K562 (cell line): ENCODE measurements around the gene LEAP2. TPM values are rescaled to one million over a fixed set of nuclear protein-coding genes. Genes with fewer than 3 reads are reported as not detected.

Source experiments
- ATAC-seq: fragments of 200-7000 bp; cut with Tn5 transposase; 3 replicates; pipeline ENCODE4 v1.9.1; 2020; ENCODE audit warnings: moderate library complexity
- BruUV-seq: library from RNA; stranded (reverse); fragments of 400-500 nt; replicated peaks from 2 replicates; lab custom pipeline; 2021; lab: Mats Ljungman, UMichigan
- CTCF ChIA-PET: fragments of 300-600 bp; formaldehyde crosslinking; extraction: SDS; loops from one replicate; lab custom pipeline; 2021; ENCODE audit warnings: low intra/inter-chr PET ratio; lab: Yijun Ruan, JAX
- POLR2A ChIA-PET: fragments of 300-600, 350-650 bp; sonication (Branson Sonifier 250); formaldehyde crosslinking; extraction: SDS; loops from one replicate; lab custom pipeline; 2021; ENCODE audit warnings: antibody characterized with exemption, inconsistent platforms; lab: Yijun Ruan, JAX
- DNase-seq, 4 experiments: peaks; one replicate each; pipeline versions ENCODE4 v3.0.0 to v3.0.0-alpha.2; 2011 to 2018; ENCODE audit warnings: low spot score in 3 of 4, mixed read lengths in 3 of 4; ENCODE audit errors: extremely low read depth in 1 of 4
- FAIRE-seq: peaks from 2 replicates; lab custom pipeline; 2011; peaks lifted over from hg19 to GRCh38; lab: Jason Lieb, UNC
- H2AFZ ChIP-seq: 2 replicates; pipeline ENCODE4 v1.6.0; 2011; ENCODE audit warnings: low read depth, low read length, control low read depth, inconsistent platforms
- H3K27ac ChIP-seq: fragments of 200-600 bp; 3 replicates; pipeline ENCODE4 v1.8.0; 2011; ENCODE audit warnings: low read depth, mild to moderate bottlenecking, control low read depth, inconsistent platforms, low read length, moderate library complexity, mixed read lengths; ENCODE audit errors: extremely low read depth
- H3K27me3 ChIP-seq, 2 experiments: fragments of 300-600 bp in 1 of 2; 2 replicates in 1 of 2; 3 replicates in 1 of 2; pipeline versions ENCODE4 v1.6.0 to v1.8.0; 2011; ENCODE audit warnings: inconsistent platforms in 2 of 2, low read length in 2 of 2, mild to moderate bottlenecking in 1 of 2, mixed read lengths in 1 of 2, moderate library complexity in 1 of 2; ENCODE audit not compliant: control insufficient read depth in 2 of 2, insufficient read depth in 2 of 2
- H3K36me3 ChIP-seq: fragments of 300-600 bp; 3 replicates; pipeline ENCODE4 v1.8.0; 2011; ENCODE audit warnings: mild to moderate bottlenecking, low read length, inconsistent platforms; ENCODE audit not compliant: control insufficient read depth, insufficient read depth
- H3K4me1 ChIP-seq, 2 experiments: fragments of 200-600 bp in 1 of 2; replicated peaks in 1 of 2; 2 replicates in 1 of 2; 3 replicates in 1 of 2; pipeline versions ENCODE4 v1.5.1 to v1.8.0; 2011; ENCODE audit warnings: inconsistent platforms in 2 of 2, low read length in 2 of 2, mild to moderate bottlenecking in 1 of 2, mixed read lengths in 1 of 2, moderate library complexity in 1 of 2; ENCODE audit not compliant: control insufficient read depth in 2 of 2, insufficient read depth in 2 of 2
- H3K4me2 ChIP-seq: 2 replicates; pipeline ENCODE4 v1.6.1; 2011; ENCODE audit warnings: low read length, control low read depth, inconsistent platforms, mixed read lengths; ENCODE audit not compliant: insufficient read depth
- H3K4me3 ChIP-seq: fragments of 200-600 bp; sonication (generic), shearing (Covaris generic); 2 replicates; pipeline ENCODE4 v1.5.1; 2016; ENCODE audit warnings: control low read depth, inconsistent platforms
- H3K79me2 ChIP-seq: fragments of 200-600 bp; 3 replicates; pipeline ENCODE4 v1.8.0; 2011; ENCODE audit warnings: low read length, inconsistent platforms; ENCODE audit not compliant: control insufficient read depth, insufficient read depth
- H3K9ac ChIP-seq, 2 experiments: 2 replicates each; pipeline versions ENCODE4 v1.6.0 to v1.6.1; 2011; ENCODE audit warnings: low read depth in 2 of 2, low read length in 2 of 2, control low read depth in 1 of 2, inconsistent platforms in 1 of 2, mild to moderate bottlenecking in 1 of 2, mixed read lengths in 1 of 2; ENCODE audit not compliant: insufficient read depth in 1 of 2
- H3K9me1 ChIP-seq: one replicate; pipeline ENCODE4 v1.6.0; 2011; ENCODE audit warnings: inconsistent platforms, mild to moderate bottlenecking, low read length, moderate library complexity; ENCODE audit not compliant: control insufficient read depth, insufficient read depth
- H3K9me3 ChIP-seq: replicated peaks from 2 replicates; pipeline ENCODE4 v1.5.1; 2011; ENCODE audit warnings: low read depth, low read length, inconsistent platforms; ENCODE audit not compliant: control insufficient read depth, insufficient read depth
- H4K20me1 ChIP-seq: replicated peaks from 2 replicates; pipeline ENCODE4 v1.6.1; 2011; ENCODE audit warnings: low read length, inconsistent platforms, mixed read lengths; ENCODE audit not compliant: control insufficient read depth, insufficient read depth
- FOXM1 ChIP-seq, 2 experiments: fragments of 450-650 bp in 1 of 2; sonication (generic) in 1 of 2; formaldehyde crosslinking in 1 of 2; IDR thresholded peaks; 2 replicates each; pipeline versions ENCODE4 v1.6.1 to v1.9.0; 2017 to 2022; ENCODE audit warnings: low read depth in 2 of 2, mild to moderate bottlenecking in 2 of 2, missing genetic modification reagents in 1 of 2, moderate library complexity in 1 of 2
- RBFOX2 ChIP-seq: fragments of 200-400 bp; formaldehyde crosslinking; IDR thresholded peaks from 2 replicates; pipeline ENCODE4 v1.6.1; 2017; ENCODE audit warnings: low read depth, mild to moderate bottlenecking, low read length, moderate library complexity
- WGBS: fragments of 100-300 bp; shearing (Covaris generic); methylation state at CpG from one replicate; pipeline ENCODE4 v1.1.6; 2016; ENCODE audit warnings: low coverage, mixed read lengths; ENCODE audit not compliant: insufficient coverage; ENCODE audit errors: missing lambda C conversion rate; 5-methylcytosine and 5-hydroxymethylcytosine counted together
- in situ Hi-C: fragments of 300-500 bp; cut with MboI; formaldehyde crosslinking; loops from 4 replicates; pipeline ENCODE4 v1.15.0; 2018; ENCODE audit warnings: inconsistent platforms, mixed read lengths
- intact Hi-C: fragments of 100-400 bp; cut with micrococcal nuclease; formaldehyde crosslinking; loops from 2 replicates; pipeline ENCODE4 v1.14.2; 2022
- polyA plus RNA-seq, 8 experiments: library from polyadenylated mRNA; depleted of rRNA in 4 of 8; stranded (reverse) in 5 of 8; unstranded in 3 of 8; fragments of >200 nt; fragmentation: Nextera tagmentation in 2 of 8; fragmentation: Illumina TruSeq in 1 of 8; extraction: Ambion mirVana in 2 of 8; extraction: Trizol in 1 of 8; gene quantifications; 2 replicates each; pipeline versions ENCODE4 v1.2.1 to v1.2.3, GENCODE V29; 2011 to 2014; ENCODE audit warnings: inconsistent platforms in 1 of 8, missing spikeins in 1 of 8
- total RNA-seq, 7 experiments: library from RNA; depleted of rRNA in 6 of 7; stranded (reverse); fragments of >200 nt in 6 of 7; fragmentation: Illumina TruSeq in 2 of 7; extraction: Trizol in 2 of 7; gene quantifications; 2 replicates each; pipeline versions ENCODE4 v1.2.1 to v1.2.3, GENCODE V29; 2011 to 2021; ENCODE audit warnings: low replicate concordance in 1 of 7
- TF ChIP-seq, protein P1 (sequence below): sonication (generic); formaldehyde crosslinking; IDR thresholded peaks from 2 replicates; pipeline ENCODE4 v1.8.1; 2023; ENCODE audit warnings: mild to moderate bottlenecking, missing genetic modification reagents

The LEAP2 gene
- total and polyA plus RNA-seq, 9 of the 15 experiments (the other 6 are each of a cell fraction or from before 2014, with no cell fraction given), result 1.1 to 5.6 (median 2.5) TPM

DNA sequence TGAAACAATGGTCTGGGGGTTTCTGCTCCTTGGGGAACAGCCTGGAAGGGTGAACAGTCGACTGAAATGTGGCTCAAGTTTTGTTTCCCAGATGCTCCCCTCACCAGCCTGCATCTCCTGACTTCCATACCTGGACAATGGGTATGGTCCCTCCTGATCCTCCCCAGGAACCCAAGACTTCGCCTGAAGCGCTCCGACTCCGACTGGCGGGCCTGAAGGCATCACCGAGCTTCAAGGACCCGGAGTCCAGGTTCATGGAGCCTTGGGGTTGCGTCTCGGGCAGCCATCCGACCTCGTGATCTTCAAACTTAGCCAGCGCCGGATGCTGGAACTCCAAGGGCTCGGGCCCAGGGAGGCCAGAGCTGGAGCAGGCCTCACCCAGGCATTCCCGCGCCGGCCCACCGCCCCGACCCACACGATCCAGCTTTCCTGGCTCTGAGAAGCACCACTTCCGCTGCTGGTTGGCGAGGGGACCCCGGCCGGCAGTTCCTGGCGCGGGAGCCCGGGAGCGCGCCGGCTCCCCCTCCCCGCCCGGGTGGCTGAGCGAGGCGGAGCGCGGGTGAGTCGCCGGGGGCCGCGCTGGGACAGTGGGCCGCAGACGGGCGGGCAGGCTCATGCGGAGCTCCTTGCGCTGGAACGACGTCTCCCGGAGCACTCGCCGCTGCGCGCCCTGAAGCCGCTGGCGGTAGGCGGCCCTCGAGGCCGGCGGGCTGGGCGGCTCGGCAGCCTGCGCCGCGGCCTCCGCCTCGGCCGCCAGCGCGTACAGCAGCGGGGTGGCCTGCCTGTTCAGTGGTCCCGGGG is 48.2 kb upstream of the LEAP2 start:
- Histone ChIP-seq H3K4me1 (peaks cover 12 to 29% of the 10 kb centered on the region in 2 experiments; a peak in 4 of 5 replicates), H3K9me3 (no peaks in the 10 kb centered on the region), H4K20me1 (no peaks in the 10 kb centered on the region), H3K27ac (no peak overlapping the region), H3K27me3 (no peaks in the 10 kb centered on the region), H3K9ac (no peak overlapping the region; a peak in 1 of 4 replicates), H3K79me2 (peaks cover 21% of the 10 kb centered on the region), H3K4me2 (no peak overlapping the region), H3K36me3 (peaks cover 51% of the 10 kb centered on the region; the same call in 2 of the 3 replicates), H3K9me1 (no peaks in the 10 kb centered on the region), H2AFZ (no peak overlapping the region), H3K4me3 (no peak overlapping the region)
- intact Hi-C loops, result no loop called here
- TF ChIP-seq FOXM1 (IDR thresholded peaks at IDR 0.05; ENCODE audit: low read depth) (no peak), FOXM1 (CRISPR knock-in tag; IDR thresholded peaks at IDR 0.05; ENCODE audit: low read depth) (no peak), RBFOX2 (peak; percentile 30)
- TF ChIP-seq, protein P1, sequence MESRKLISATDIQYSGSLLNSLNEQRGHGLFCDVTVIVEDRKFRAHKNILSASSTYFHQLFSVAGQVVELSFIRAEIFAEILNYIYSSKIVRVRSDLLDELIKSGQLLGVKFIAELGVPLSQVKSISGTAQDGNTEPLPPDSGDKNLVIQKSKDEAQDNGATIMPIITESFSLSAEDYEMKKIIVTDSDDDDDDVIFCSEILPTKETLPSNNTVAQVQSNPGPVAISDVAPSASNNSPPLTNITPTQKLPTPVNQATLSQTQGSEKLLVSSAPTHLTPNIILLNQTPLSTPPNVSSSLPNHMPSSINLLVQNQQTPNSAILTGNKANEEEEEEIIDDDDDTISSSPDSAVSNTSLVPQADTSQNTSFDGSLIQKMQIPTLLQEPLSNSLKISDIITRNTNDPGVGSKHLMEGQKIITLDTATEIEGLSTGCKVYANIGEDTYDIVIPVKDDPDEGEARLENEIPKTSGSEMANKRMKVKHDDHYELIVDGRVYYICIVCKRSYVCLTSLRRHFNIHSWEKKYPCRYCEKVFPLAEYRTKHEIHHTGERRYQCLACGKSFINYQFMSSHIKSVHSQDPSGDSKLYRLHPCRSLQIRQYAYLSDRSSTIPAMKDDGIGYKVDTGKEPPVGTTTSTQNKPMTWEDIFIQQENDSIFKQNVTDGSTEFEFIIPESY (CRISPR knock-in tag), result peak; percentile 23; the same call in 1 of the 2 replicates
- in situ Hi-C loops, result loop anchor here (5.0 kb wide), 1 partner anchor 68 kb away; no protein-coding TSS in a partner anchor
- 96% methylated on average over 19 of the region's 71 CpGs for WGBS
- ChIA-PET CTCF (no interaction called here), POLR2A (interaction anchor here (0.7 to 1.3 kb wide), 4 partner anchors 32 to 1185 kb away, joined by 3 read pairs; no protein-coding TSS in a partner anchor)
- no peak for DNase-seq
- no peak for FAIRE-seq
- BruUV-seq, result no TSS peak
- ATAC-seq, result no peak
